Measurements from ENCODE around the gene PLCH2. TPM values are rescaled to one million over a fixed set of nuclear protein-coding genes. Genes with fewer than 3 reads are reported as not detected.

PLCH2 gene
- total RNA-seq, 1 donor from 2014 or later, result 0.46 TPM

DNA sequence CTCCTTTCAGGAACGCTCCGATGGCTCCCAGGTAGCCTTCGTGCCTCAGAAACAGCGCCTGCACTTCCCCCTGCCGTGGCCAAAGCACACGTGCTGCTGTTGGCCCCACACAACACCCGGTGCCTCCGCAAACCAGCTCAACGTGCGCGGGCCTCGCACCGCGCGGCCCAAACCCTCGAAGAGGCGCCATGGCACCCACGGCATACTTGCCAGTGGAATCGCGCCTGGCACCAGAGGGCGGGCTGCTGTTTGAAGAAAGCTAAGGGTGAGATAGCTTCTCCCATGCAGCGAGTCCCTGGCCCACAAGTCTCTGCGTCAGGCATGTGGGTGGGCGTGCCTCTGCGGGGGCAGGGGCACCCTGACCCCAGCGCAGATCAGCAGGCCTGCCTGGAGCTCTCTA is 42.4 kb downstream of the PLCH2 start:
- intact Hi-C loops (cut with DNase I), result no loop called here
- ATAC-seq, result no peak

DNA sequence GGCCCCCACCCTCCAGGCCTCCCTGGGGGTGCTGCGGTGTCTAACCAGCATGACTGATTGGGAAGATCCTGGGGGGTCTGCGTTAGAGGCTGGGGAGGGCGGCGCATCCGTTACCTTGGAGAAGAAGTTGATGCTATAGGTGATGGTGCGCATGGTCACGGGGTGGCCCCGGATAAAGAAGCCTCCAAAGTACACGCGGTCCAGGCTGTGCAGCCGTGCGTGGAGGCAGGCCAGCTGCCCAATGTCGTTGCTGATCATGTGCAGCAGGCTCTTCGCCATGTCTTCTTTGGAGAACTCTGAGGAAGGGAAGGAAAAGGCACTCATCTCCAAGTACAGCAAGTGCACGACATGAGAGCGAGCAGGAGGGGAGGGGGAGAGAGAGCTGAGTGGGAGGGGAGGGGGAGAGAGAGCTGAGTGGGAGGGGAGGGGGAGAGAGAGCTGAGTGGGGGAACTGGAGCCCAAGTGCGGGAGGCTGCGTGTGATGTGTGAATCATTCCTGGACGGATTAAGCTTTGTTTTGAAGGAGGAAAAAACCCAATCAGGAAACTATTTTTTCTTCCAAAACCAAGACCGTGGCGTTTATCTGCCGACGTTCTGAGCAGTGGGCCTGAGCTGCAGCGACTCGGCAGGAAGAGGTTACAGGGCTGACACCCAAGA is 43.1 kb downstream of the PLCH2 start:
- intact Hi-C loops (cut with DNase I), result no loop called here

More for the DNA sequence above, 42.4 kb downstream of the PLCH2 start:
- no peak for DNase-seq (ENCODE audit: missing footprints)

GRCh38 chr1:2519729-2520128 is 43.6 kb downstream of the PLCH2 start:
- intact Hi-C loops (cut with DNase I), result loop anchor here (10.0 kb wide), 1 partner anchor 125 kb away; no protein-coding TSS in a partner anchor
- DNase-seq (ENCODE audit: missing footprints) (no peak), ATAC-seq (no peak)

More for the DNA sequence above, 43.1 kb downstream of the PLCH2 start:
- DNase-seq (ENCODE audit: missing footprints) (no peak), ATAC-seq (no peak)

- intact Hi-C loops (cut with DNase I), result loop anchor here (10.0 kb wide), 1 partner anchor 125 kb away; no protein-coding TSS in a partner anchor
- ATAC-seq (no peak), DNase-seq (ENCODE audit: missing footprints) (no peak)
Measured at GRCh38 chr1:2520206-2520605, 44.1 kb downstream of the PLCH2 start.

- no peak for DNase-seq (ENCODE audit: missing footprints)
Measured at GRCh38 chr1:2520806-2521205, 44.7 kb downstream of the PLCH2 start.

DNA sequence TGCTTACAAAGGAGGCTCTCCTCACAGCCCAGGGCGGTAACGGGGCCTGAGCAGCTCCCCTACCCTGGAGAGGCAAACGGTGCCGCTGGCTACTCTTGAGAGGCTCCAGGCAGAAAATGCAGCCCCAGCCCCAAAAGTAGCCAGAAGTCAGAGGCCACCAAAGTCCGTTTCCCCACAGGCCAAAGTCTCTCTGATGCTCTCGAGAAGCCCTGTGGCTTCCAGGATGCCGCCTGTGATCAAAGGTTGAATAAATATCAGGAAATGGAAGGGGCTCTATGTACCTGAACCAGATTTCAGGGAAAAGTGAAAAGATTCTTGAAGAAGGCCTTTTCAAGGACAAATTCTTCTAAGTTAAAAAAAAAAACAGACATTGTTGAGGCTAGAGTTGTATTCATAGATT is 46.1 kb downstream of the PLCH2 start:
- no peak for ATAC-seq
- intact Hi-C loops (cut with DNase I), result loop anchor here (2.0 to 10.0 kb wide), 2 partner anchors 13 to 123 kb away; no protein-coding TSS in a partner anchor
- no peak for DNase-seq (ENCODE audit: missing footprints)

More at GRCh38 chr1:2520806-2521205, 44.7 kb downstream of the PLCH2 start:
- intact Hi-C loops (cut with DNase I), result loop anchor here (10.0 kb wide), 1 partner anchor 124 kb away; no protein-coding TSS in a partner anchor
- no peak for ATAC-seq

GRCh38 chr1:2523191-2523890 is 47.3 kb downstream of the PLCH2 start:
- intact Hi-C loops (cut with DNase I), result loop anchor here (2.0 to 10.0 kb wide), 2 partner anchors 15 to 121 kb away; no protein-coding TSS in a partner anchor
- ATAC-seq (no peak), DNase-seq (ENCODE audit: missing footprints) (no peak)

GRCh38 chr1:2523891-2524609 is 48.0 kb downstream of the PLCH2 start:
- intact Hi-C loops (cut with DNase I), result loop anchor here (2.0 to 10.0 kb wide), 2 partner anchors 15 to 121 kb away; no protein-coding TSS in a partner anchor
- ATAC-seq, result no peak
- DNase-seq (ENCODE audit: missing footprints), result no peak

- ATAC-seq, result no peak
- DNase-seq (ENCODE audit: missing footprints), result no peak
- intact Hi-C loops (cut with DNase I), result loop anchor here (5.0 to 10.0 kb wide), 2 partner anchors 113 to 119 kb away; partner anchors contain the start of gene PEX10
Measured at GRCh38 chr1:2525572-2525919, 49.5 kb downstream of the PLCH2 start.

GRCh38 chr1:2525920-2526823 is 50.1 kb downstream of the PLCH2 start, which contains the start of gene PANK4:
PANK4 (minus strand) TSS chr1:2526596; CDS start chr1:2526587, 9 bp downstream.
- intact Hi-C loops (cut with DNase I), result loop anchor here (2.0 to 10.0 kb wide), 3 partner anchors 21 to 119 kb away; partner anchors contain the start of gene PEX10
- ATAC-seq, result peak; percentile 89
- peak; percentile 98 for DNase-seq (ENCODE audit: missing footprints)

GRCh38 chr1:2526824-2527555 is 50.9 kb downstream of the PLCH2 start:
- intact Hi-C loops (cut with DNase I), result loop anchor here (2.0 to 10.0 kb wide), 3 partner anchors 20 to 118 kb away; partner anchors contain the start of gene PEX10
- DNase-seq (ENCODE audit: missing footprints) (no peak), ATAC-seq (peak; percentile 69)

- DNase-seq (ENCODE audit: missing footprints) (no peak), ATAC-seq (no peak)
- intact Hi-C loops (cut with DNase I), result loop anchor here (2.0 to 10.0 kb wide), 3 partner anchors 19 to 117 kb away; partner anchors contain the start of gene PEX10
Measured at GRCh38 chr1:2527556-2527860, 51.4 kb downstream of the PLCH2 start.

DNA sequence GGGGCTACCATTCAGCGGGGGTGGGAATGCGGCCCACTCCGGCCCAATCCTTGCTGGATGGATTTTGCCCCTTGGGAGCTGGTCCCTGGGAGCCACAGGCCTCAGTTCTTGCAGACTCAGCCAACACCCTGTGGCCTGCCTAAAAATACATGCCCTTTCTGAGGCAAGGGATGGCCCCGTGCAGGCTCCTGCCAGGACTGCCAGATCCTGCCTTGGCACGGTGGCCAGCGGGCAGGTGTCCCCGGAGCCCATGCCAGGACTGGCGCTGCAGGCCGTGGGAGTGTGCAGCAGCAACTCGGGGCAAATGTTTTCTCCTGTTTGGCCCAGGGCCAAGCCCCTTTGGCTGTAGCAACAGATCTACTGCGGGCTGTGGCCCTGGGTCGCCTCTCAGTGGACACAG is 51.9 kb downstream of the PLCH2 start:
- intact Hi-C loops (cut with DNase I), result loop anchor here (5.0 to 10.0 kb wide), 2 partner anchors 116 to 117 kb away; partner anchors contain the start of gene PEX10
- ATAC-seq (peak; percentile 69), DNase-seq (ENCODE audit: missing footprints) (peak; percentile 87)

DNA sequence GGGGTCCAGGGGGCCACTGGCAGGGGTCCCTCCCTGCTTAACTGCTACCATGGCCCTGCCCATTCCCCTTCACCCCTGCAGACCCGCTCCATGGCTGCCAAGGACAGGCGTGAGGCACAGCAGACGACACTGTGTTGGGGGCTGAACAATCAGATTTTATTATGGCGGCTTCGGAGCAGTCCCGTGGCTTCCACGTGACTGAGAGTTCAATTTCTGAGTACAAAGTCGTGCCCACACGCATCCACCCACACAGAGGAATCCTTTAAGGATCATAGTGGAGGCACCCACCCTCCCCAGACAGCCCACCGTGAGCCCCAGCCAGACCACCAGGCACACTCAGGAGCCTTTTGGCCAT is 52.5 kb downstream of the PLCH2 start:
- DNase-seq (ENCODE audit: missing footprints) (no peak), ATAC-seq (no peak)
- intact Hi-C loops (cut with DNase I), result loop anchor here (5.0 to 10.0 kb wide), 2 partner anchors 116 kb away; partner anchors contain the start of gene PEX10

- intact Hi-C loops (cut with DNase I), result loop anchor here (5.0 to 10.0 kb wide), 2 partner anchors 116 to 117 kb away; partner anchors contain the start of gene PEX10
- ATAC-seq (no peak), DNase-seq (ENCODE audit: missing footprints) (no peak)
Measured at GRCh38 chr1:2528966-2529783, 53.1 kb downstream of the PLCH2 start.

DNA sequence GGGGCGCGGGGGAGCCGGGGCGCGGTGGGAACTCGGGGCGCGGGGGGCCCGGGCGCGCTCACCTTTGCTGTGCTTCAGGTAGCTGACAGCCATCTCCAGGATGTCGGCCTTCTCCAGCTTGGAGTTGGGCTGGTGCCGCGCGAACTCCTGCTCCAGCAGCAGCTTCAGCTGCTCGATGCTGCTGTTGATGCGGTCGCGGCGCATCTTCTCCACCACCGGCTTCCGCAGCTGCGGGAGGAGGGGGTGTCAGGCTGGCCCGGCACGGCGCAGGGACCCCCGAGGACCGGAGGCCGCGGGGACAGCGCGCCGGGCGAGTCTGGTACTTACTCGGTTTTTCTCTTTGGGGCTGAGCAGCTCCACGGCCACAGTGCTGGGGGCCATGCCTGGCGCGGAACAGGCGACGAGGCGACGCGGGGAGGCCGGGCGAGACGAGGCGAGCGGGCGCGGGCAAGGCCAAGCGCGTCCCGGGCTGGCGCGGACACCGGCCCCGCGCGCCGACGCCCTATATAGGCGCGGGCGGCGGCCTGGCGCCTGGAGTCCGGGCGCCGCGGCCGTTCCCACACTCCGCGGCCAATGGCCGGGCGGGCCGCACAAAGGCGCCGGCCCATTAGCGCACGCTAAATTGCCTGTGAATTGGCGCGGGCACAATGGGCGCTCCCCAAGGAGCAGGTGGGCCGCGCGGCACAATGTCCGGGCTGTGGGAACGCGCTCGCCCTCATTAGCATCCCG is 53.9 kb downstream of the PLCH2 start, which contains the start of gene HES5:
Gene HES5 (minus strand): TSS at position 480 of the 729 bp plus-strand sequence. CDS start 99 bp downstream, at position 381.
- intact Hi-C loops (cut with DNase I), result loop anchor here (5.0 to 10.0 kb wide), 2 partner anchors 115 to 118 kb away; partner anchors contain the start of gene PEX10
- DNase-seq (ENCODE audit: missing footprints) (no peak), ATAC-seq (no peak)
